Esophagus (tissue), 2 donors: Measurements from ENCODE around the gene RXRB. TPM values are rescaled to one million over a fixed set of nuclear protein-coding genes. Genes with fewer than 3 reads are reported as not detected.

Experiments
- H3K27ac ChIP-seq, 2 donors: one replicate each; pipeline ENCODE4 v1.5.1; 2013; ENCODE audit warnings: low read depth in 2 of 2, mild to moderate bottlenecking in 2 of 2, inconsistent platforms in 1 of 2, low read length in 1 of 2, moderate library complexity in 1 of 2
- H3K27me3 ChIP-seq, 2 donors: one replicate each; pipeline ENCODE4 v1.6.1; 2013; ENCODE audit warnings: low read length in 2 of 2, control low read depth in 1 of 2, mild to moderate bottlenecking in 1 of 2; ENCODE audit not compliant: insufficient read depth in 2 of 2, control insufficient read depth in 1 of 2
- H3K36me3 ChIP-seq, 2 donors: one replicate each; pipeline ENCODE4 v1.6.1; 2013; ENCODE audit warnings: low read length in 1 of 2; ENCODE audit not compliant: control insufficient read depth in 2 of 2, insufficient read depth in 2 of 2
- H3K4me1 ChIP-seq, 2 donors: one replicate each; pipeline ENCODE4 v1.6.1; 2013; ENCODE audit warnings: low read length in 1 of 2; ENCODE audit not compliant: control insufficient read depth in 2 of 2, insufficient read depth in 2 of 2
- H3K4me3 ChIP-seq, 2 donors: one replicate each; pipeline ENCODE4 v1.5.1; 2013; ENCODE audit warnings: low read length in 2 of 2, mild to moderate bottlenecking in 2 of 2, low read depth in 1 of 2, moderate library complexity in 1 of 2
- H3K9me3 ChIP-seq, 2 donors: one replicate each; pipeline ENCODE4 v1.6.1; 2013; ENCODE audit warnings: mild to moderate bottlenecking in 2 of 2, low read depth in 1 of 2, low read length in 1 of 2, moderate library complexity in 1 of 2; ENCODE audit not compliant: control insufficient read depth in 2 of 2, insufficient read depth in 1 of 2
- WGBS, 2 donors: extraction: QIAGEN DNeasy Blood & Tissue Kit; methylation state at CpG; one replicate each; pipeline ENCODE4 v1.1.7; 2013; 5-methylcytosine and 5-hydroxymethylcytosine counted together
- polyA plus RNA-seq, 2 donors: library from polyadenylated mRNA; stranded (reverse); fragments of 200-250 nt; gene quantifications; one replicate each; pipeline ENCODE4 v1.2.3, GENCODE V29; 2013
- donor health status: healthy with polysubstance abuse.
- donor health status: Bipolar disorder and iron deficiency.

The RXRB gene
- polyA plus RNA-seq, 2 donors, result 24.4 to 30.0 TPM

DNA sequence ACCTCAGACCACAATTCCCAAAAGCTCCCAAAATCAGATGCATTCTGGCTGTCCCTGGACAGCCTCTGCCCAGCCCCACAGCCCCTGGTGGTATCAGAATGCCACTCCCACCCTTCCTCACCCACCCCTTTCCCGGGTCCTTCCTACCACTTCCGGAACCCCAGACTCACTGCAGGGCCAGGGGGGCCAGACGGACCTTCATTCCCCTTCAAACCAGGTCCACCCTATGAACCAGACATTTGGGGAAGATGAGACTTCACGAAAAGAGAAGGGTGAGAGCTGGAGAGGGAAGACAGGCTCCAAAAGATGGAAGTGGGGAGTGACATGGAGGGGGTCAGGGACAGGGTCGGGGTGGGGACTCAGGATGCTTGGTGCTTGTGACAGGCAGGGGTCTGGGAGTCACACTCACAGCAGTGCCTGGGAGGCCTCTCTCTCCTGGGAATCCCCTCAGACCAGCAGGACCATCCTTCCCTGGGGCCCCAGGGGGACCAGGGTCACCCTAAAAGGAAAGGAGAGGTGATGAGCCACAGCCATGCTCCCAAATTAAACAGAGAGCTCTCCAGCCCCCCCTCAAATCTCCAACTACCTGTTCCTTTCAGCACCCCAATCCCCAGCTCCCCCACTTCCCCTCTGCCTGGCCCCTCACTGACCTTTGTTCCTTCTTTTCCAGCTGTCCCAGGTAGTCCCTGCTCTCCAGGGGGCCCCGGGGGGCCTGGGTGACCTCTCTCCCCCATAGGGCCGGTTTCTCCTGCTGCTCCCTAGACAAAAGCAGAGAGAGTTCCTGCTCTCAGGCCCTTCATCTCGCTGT, 28.4 kb downstream of the RXRB start:
- H3K27ac ChIP-seq, result no peak overlapping the region
- no peaks in the 10 kb centered on the region for H3K27me3 ChIP-seq
- peaks cover 0 to 3% of the 10 kb centered on the region in 2 donors for H3K4me1 ChIP-seq
- no peaks in the 10 kb centered on the region for H3K36me3 ChIP-seq
- no peak overlapping the region for H3K4me3 ChIP-seq
- WGBS, 2 donors, result 62 to 63% methylated on average over 8 of the region's 8 CpGs
- no peaks in the 10 kb centered on the region for H3K9me3 ChIP-seq

- no peaks in the 10 kb centered on the region for H3K36me3 ChIP-seq
- H3K27me3 ChIP-seq, result no peaks in the 10 kb centered on the region
- no peak overlapping the region for H3K4me3 ChIP-seq
- peaks cover 0 to 3% of the 10 kb centered on the region in 2 donors for H3K4me1 ChIP-seq
- H3K9me3 ChIP-seq, result no peaks in the 10 kb centered on the region
- no peak overlapping the region for H3K27ac ChIP-seq
- 82 to 84% methylated on average over 11 of the region's 11 CpGs for WGBS, 2 donors
Measured at GRCh38 chr6:33171016-33171879, 29.2 kb downstream of the RXRB start.

DNA sequence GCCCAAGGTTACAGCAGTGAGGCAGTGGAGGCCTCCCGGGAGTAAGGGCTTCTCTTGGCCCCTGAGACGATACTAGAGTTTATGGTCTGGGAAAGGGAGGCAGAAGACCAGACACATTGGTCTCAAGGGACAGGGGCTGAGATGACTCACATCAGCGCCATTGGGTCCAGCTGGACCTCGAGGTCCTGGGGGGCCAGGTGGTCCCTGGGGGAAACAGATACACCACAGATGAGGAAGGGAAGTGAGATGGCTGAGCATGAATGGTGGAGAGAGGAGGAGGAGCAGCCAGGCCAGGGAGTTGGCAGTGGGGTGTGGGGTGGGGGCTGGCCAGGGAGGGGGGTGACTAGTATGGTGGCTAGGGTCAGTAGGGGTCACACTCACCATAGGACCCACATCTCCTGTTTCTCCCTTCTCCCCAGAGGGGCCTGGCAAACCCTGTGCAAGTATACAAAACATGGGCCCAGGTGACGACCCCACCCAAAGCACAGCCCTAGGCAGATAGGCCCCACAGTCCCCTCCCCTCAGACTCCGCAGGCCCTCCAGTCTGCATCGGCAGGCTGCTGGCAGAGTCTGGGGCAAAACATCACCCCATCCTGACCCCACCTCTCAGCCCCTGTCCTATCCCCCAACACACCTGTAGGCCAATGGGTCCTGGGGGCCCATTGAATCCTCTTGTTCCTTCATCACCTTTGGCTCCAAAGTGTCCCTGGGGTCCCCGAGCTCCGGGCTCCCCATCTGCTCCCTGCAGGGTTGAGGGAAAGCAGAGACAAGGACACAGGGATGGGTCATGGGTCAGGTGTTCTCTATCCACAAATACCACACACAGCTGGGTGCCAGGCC, 30.1 kb downstream of the RXRB start:
- Histone ChIP-seq H3K4me3 (no peak overlapping the region), H3K27ac (no peak overlapping the region), H3K27me3 (no peaks in the 10 kb centered on the region), H3K36me3 (no peaks in the 10 kb centered on the region), H3K4me1 (peaks cover 0 to 3% of the 10 kb centered on the region in 2 donors), H3K9me3 (no peaks in the 10 kb centered on the region)
- 83% methylated on average over 8 to 9 of the region's 9 CpGs for WGBS, 2 donors

GRCh38 chr6:33169291-33170175, 30.9 kb downstream of the RXRB start:
- Histone ChIP-seq H3K4me1 (peaks cover 0 to 3% of the 10 kb centered on the region in 2 donors), H3K27ac (no peak overlapping the region), H3K36me3 (no peaks in the 10 kb centered on the region), H3K27me3 (no peaks in the 10 kb centered on the region), H3K9me3 (no peaks in the 10 kb centered on the region), H3K4me3 (no peak overlapping the region)
- WGBS, 2 donors, result 94 to 95% methylated on average over 10 of the region's 10 CpGs

DNA sequence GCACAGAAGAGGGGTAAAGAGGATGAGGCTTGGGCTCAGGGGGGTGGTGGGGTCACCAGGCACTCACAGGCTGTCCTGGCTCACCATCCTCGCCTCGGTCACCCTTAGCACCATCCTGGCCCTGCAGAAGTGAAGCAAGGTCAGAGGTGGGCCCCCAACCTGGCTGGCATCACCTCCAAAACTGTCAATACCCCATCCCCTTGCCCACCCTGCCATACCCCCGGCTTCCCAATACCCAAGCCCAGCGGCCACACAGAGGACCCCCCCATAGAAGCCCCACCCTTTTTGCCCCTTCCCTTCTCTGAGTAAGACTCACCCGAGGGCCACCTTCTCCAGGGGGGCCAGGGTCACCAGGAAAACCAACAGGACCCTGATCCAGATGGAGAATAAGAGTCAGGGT, 31.8 kb downstream of the RXRB start:
- 68 to 84% methylated on average over 5 of the region's 5 CpGs for WGBS, 2 donors

GRCh38 chr6:33168284-33168601, 32.2 kb downstream of the RXRB start:
- Histone ChIP-seq H3K4me3 (no peak overlapping the region), H3K4me1 (peaks cover 0 to 4% of the 10 kb centered on the region in 2 donors), H3K27me3 (no peaks in the 10 kb centered on the region), H3K36me3 (no peaks in the 10 kb centered on the region), H3K9me3 (no peaks in the 10 kb centered on the region), H3K27ac (no peak overlapping the region)
- 74 to 79% methylated on average over 6 of the region's 6 CpGs for WGBS, 2 donors

More for the DNA sequence above, 31.8 kb downstream of the RXRB start:
- Histone ChIP-seq H3K27me3 (no peaks in the 10 kb centered on the region), H3K4me1 (peaks cover 0 to 3% of the 10 kb centered on the region in 2 donors), H3K9me3 (no peaks in the 10 kb centered on the region), H3K4me3 (no peak overlapping the region), H3K36me3 (no peaks in the 10 kb centered on the region), H3K27ac (no peak overlapping the region)

- 85 to 86% methylated on average over 19 of the region's 19 CpGs for WGBS, 2 donors
- no peaks in the 10 kb centered on the region for H3K36me3 ChIP-seq
- no peaks in the 10 kb centered on the region for H3K27me3 ChIP-seq
Measured at GRCh38 chr6:33167374-33168283, 32.8 kb downstream of the RXRB start.

DNA sequence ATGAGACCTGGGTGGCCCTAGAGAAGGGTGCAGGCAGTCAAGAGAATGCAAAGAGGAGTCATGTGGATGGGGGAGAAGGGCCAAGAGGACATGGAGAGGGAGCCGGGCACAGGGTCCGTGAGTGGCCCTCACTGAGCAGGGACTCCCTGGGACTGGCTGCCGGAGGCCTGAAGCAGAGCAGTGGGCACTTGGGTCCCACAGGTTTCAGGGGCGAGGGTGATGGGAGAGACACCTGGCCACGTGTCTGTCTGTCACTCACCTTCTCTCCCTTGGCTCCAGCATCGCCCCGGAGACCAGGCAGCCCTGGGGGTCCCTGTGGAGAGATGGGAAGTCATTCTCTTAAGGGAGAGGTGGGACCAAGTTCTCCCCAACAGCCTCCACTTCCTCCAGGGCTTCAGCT, 33.7 kb downstream of the RXRB start:
- no peaks in the 10 kb centered on the region for H3K36me3 ChIP-seq
- WGBS, 2 donors, result 86 to 89% methylated on average over 7 of the region's 7 CpGs
- no peaks in the 10 kb centered on the region for H3K27me3 ChIP-seq
- H3K27ac ChIP-seq, result no peak overlapping the region
- no peaks in the 10 kb centered on the region for H3K9me3 ChIP-seq
- H3K4me1 ChIP-seq, result peaks cover 4% of the 10 kb centered on the region in 2 donors
- H3K4me3 ChIP-seq, result no peak overlapping the region

More at GRCh38 chr6:33167374-33168283, 32.8 kb downstream of the RXRB start:
- Histone ChIP-seq H3K4me1 (peaks cover 0 to 4% of the 10 kb centered on the region in 2 donors), H3K9me3 (no peaks in the 10 kb centered on the region), H3K4me3 (no peak overlapping the region), H3K27ac (no peak overlapping the region)
